Stomach (tissue), 9 donors: ENCODE measurements around the gene CDH26. TPM values are rescaled to one million over a fixed set of nuclear protein-coding genes. Genes with fewer than 3 reads are reported as not detected.

Source experiments
- DNase-seq, 2 donors: peaks; one replicate each; pipeline versions ENCODE4 v3.0.0 to v3.0.0-alpha.2; 2013 to 2019
- H3K27ac ChIP-seq, 5 donors: fragments of 200-600 bp in 4 of 5; sonication (generic) in 4 of 5; one replicate each; pipeline ENCODE4 v1.5.1; 2013 to 2019; ENCODE audit warnings: mild to moderate bottlenecking in 1 of 5, moderate library complexity in 1 of 5
- H3K27me3 ChIP-seq, 3 donors: fragments of 200-600 bp; sonication (generic); one replicate each; pipeline ENCODE4 v1.5.1; 2017 to 2019; ENCODE audit warnings: mixed run types in 1 of 3
- H3K36me3 ChIP-seq, 4 donors: fragments of 200-600 bp; sonication (generic); 1 replicate in 3 of 4; 2 replicates in 1 of 4; pipeline ENCODE4 v1.5.1; 2016 to 2019
- H3K4me1 ChIP-seq, 4 donors: fragments of 200-600 bp; sonication (generic); one replicate each; pipeline ENCODE4 v1.5.1; 2016 to 2019
- H3K4me3 ChIP-seq, 4 donors: fragments of 200-600 bp; sonication (generic) in 3 of 4; one replicate each; pipeline ENCODE4 v1.5.1; 2016 to 2019; ENCODE audit warnings: mild to moderate bottlenecking in 1 of 4
- H3K9me3 ChIP-seq, 4 donors: fragments of 200-600 bp; sonication (generic); one replicate each; pipeline ENCODE4 v1.5.1; 2016 to 2019
- CTCF ChIP-seq, 7 experiments: fragments of 450-650 bp in 4 of 7; fragments of 200-600 bp in 3 of 7; sonication (generic) in 3 of 7; IDR thresholded peaks; one replicate each; pipeline ENCODE4 v1.5.1; 2016 to 2019; ENCODE audit warnings: antibody characterized with exemption in 7 of 7, control low read depth in 2 of 7, mild to moderate bottlenecking in 1 of 7
- EP300 ChIP-seq: sonication (generic); formaldehyde crosslinking; IDR thresholded peaks from one replicate; pipeline ENCODE4 v1.6.1; 2017; ENCODE audit warnings: antibody characterized with exemption
- POLR2A ChIP-seq, 4 donors: fragments of 450-650 bp; IDR thresholded peaks; one replicate each; pipeline ENCODE4 v1.6.1; 2016; ENCODE audit warnings: antibody characterized with exemption in 4 of 4, control low read depth in 2 of 4, mild to moderate bottlenecking in 1 of 4, moderate library complexity in 1 of 4
- POLR2AphosphoS5 ChIP-seq, 3 donors: sonication (generic); formaldehyde crosslinking; IDR thresholded peaks; one replicate each; pipeline ENCODE4 v1.6.1; 2016; ENCODE audit warnings: antibody characterized with exemption in 3 of 3
- WGBS, 5 donors: extraction: QIAGEN DNeasy Blood & Tissue Kit in 3 of 5; methylation state at CpG; one replicate each; pipeline versions ENCODE4 v1.1.5 to v1.1.7; 2013 to 2018; 5-methylcytosine and 5-hydroxymethylcytosine counted together
- intact Hi-C: fragments of 100-400 bp; cut with DNase I; formaldehyde crosslinking; loops from one replicate; pipeline ENCODE4 v1.15.1; 2023; ENCODE audit warnings: low total_unique reads
- polyA plus RNA-seq, 3 donors: library from polyadenylated mRNA; stranded (reverse); fragments of 200-250 nt; gene quantifications; one replicate each; pipeline ENCODE4 v1.2.3, GENCODE V29; 2013
- total RNA-seq, 5 donors: library from RNA; depleted of rRNA; stranded (reverse); fragments of >200 nt; gene quantifications; one replicate each; pipeline versions ENCODE4 v1.1.0 to v1.2.3, GENCODE V29; 2014 to 2016
- donor health status: healthy with polysubstance abuse.
- donor health status: Bipolar disorder and iron deficiency.
- donor health status: healthy.

Gene CDH26
- total and polyA plus RNA-seq, 8 donors: 0.25 to 116 (median 5.8) TPM; not detected in 1

GRCh38 chr20:59976156-59976782, 18.0 kb downstream of the CDH26 start:
- peaks cover 0 to 16% (median 0%) of the 10 kb centered on the region in 4 donors for H3K4me1 ChIP-seq
- DNase-seq: peak in 1 of 2 donors; percentile 53
- H3K27ac ChIP-seq: no peak overlapping the region
- no peaks in the 10 kb centered on the region for H3K9me3 ChIP-seq
- intact Hi-C loops: no loop called here
- WGBS, 5 donors: 69 to 88% (median 76%) methylated on average over 6 of the region's 6 CpGs
- H3K27me3 ChIP-seq: no peaks in the 10 kb centered on the region
- no peaks in the 10 kb centered on the region for H3K36me3 ChIP-seq
- no peak overlapping the region for H3K4me3 ChIP-seq
- TF ChIP-seq CTCF (IDR thresholded peaks at IDR 0.05) (no peak), POLR2AphosphoS5 (IDR thresholded peaks at IDR 0.05) (no peak), EP300 (no peak), POLR2A (IDR thresholded peaks at IDR 0.05) (no peak)

GRCh38 chr20:59977086-59977485, 18.9 kb downstream of the CDH26 start:
- no peaks in the 10 kb centered on the region for H3K27me3 ChIP-seq
- H3K27ac ChIP-seq: no peak overlapping the region
- TF ChIP-seq EP300: no peak
- no peak for TF ChIP-seq POLR2A (IDR thresholded peaks at IDR 0.05)
- TF ChIP-seq CTCF (IDR thresholded peaks at IDR 0.05): no peak
- TF ChIP-seq POLR2AphosphoS5 (IDR thresholded peaks at IDR 0.05): no peak
- 87 to 98% (median 90%) methylated on average over 9 of the region's 9 CpGs for WGBS, 5 donors
- H3K9me3 ChIP-seq: no peaks in the 10 kb centered on the region
- intact Hi-C loops: no loop called here
- no peak for DNase-seq
- H3K36me3 ChIP-seq: no peaks in the 10 kb centered on the region
- H3K4me3 ChIP-seq: no peak overlapping the region
- H3K4me1 ChIP-seq: peaks cover 0 to 16% (median 0%) of the 10 kb centered on the region in 4 donors

- no peaks in the 10 kb centered on the region for H3K36me3 ChIP-seq
- TF ChIP-seq EP300: no peak
- no peak for TF ChIP-seq POLR2A (IDR thresholded peaks at IDR 0.05)
- TF ChIP-seq CTCF (IDR thresholded peaks at IDR 0.05): no peak
- TF ChIP-seq POLR2AphosphoS5 (IDR thresholded peaks at IDR 0.05): no peak
- intact Hi-C loops: no loop called here
- no peak overlapping the region for H3K27ac ChIP-seq
- peaks cover 0 to 5% (median under 1%) of the 10 kb centered on the region in 4 donors for H3K4me1 ChIP-seq
- H3K9me3 ChIP-seq: no peaks in the 10 kb centered on the region
- DNase-seq: no peak
- no peak overlapping the region for H3K4me3 ChIP-seq
- 94 to 97% (median 96%) methylated on average over 9 of the region's 9 CpGs for WGBS, 5 donors
- H3K27me3 ChIP-seq: no peaks in the 10 kb centered on the region
These were observed 24.9 kb downstream of the CDH26 start for GRCh38 chr20:59983076-59983475.

GRCh38 chr20:59984541-59984940, 26.3 kb downstream of the CDH26 start:
- H3K27ac ChIP-seq: no peak overlapping the region
- no peak overlapping the region for H3K4me3 ChIP-seq
- 70 to 82% (median 80%) methylated on average over 4 of the region's 4 CpGs for WGBS, 5 donors
- DNase-seq: no peak
- no peaks in the 10 kb centered on the region for H3K9me3 ChIP-seq
- no peaks in the 10 kb centered on the region for H3K27me3 ChIP-seq
- H3K4me1 ChIP-seq: peaks cover 0 to 9% (median 2%) of the 10 kb centered on the region in 4 donors
- no peaks in the 10 kb centered on the region for H3K36me3 ChIP-seq
- intact Hi-C loops: no loop called here
- no peak for TF ChIP-seq CTCF (IDR thresholded peaks at IDR 0.05)
- no peak for TF ChIP-seq POLR2AphosphoS5 (IDR thresholded peaks at IDR 0.05)
- no peak for TF ChIP-seq EP300
- no peak for TF ChIP-seq POLR2A (IDR thresholded peaks at IDR 0.05)
